ENCODE results near the gene FMO1. TPM values are rescaled to one million over a fixed set of nuclear protein-coding genes. Genes with fewer than 3 reads are reported as not detected.

FMO1 gene
- total and polyA plus RNA-seq, 2 of the 8 experiments (the other 6 are each of a cell fraction or from before 2014, with no cell fraction given): 0.11 TPM; not detected in 1

- H3K23me2 ChIP-seq (ENCODE audit: low read depth, low read length): no peaks in the 10 kb centered on the region
- no peak overlapping the region for H3K4me3 ChIP-seq (ENCODE audit: extremely low read depth in 1 of 4, insufficient read depth in 2 of 4, low read depth in 3 of 4, low read length in 4 of 4)
- H3K27ac ChIP-seq (ENCODE audit: low read depth, low read length): no peak overlapping the region
- no peaks in the 10 kb centered on the region for H3K4me1 ChIP-seq (replicated peaks in 1 of 4; ENCODE audit: control insufficient read depth in 3 of 4, insufficient read depth in 4 of 4, low read length in 3 of 4)
- H3K18ac ChIP-seq (ENCODE audit: extremely low read depth, low read length): no peak overlapping the region
- DNase-seq (ENCODE audit: low read depth in 1 of 2, low spot score in 2 of 2) (no peak), FAIRE-seq (no peak)
- H2BK20ac ChIP-seq (ENCODE audit: low read length): no peak overlapping the region
- CTCF ChIA-PET (ENCODE audit: partially characterized antibody): interaction anchor here (1.0 to 2.9 kb wide), 5 partner anchors 16 to 46 kb away, joined by 3 to 11 read pairs (median 5); partner anchors contain the start of gene FMO1
- H4K8ac ChIP-seq (ENCODE audit: extremely low read depth, insufficient read depth, low read length): no peak overlapping the region
- no peaks in the 10 kb centered on the region for H3K79me2 ChIP-seq (ENCODE audit: control insufficient read depth in 1 of 2, insufficient read depth in 2 of 2, low read length in 2 of 2)
- H2BK5ac ChIP-seq (ENCODE audit: low read depth, low read length): no peak overlapping the region
- H2BK120ac ChIP-seq (replicated peaks; ENCODE audit: low read depth, low read length): no peak overlapping the region
- no peak overlapping the region for H4K91ac ChIP-seq (replicated peaks; ENCODE audit: insufficient read length, low read length)
- no peaks in the 10 kb centered on the region for H4K20me1 ChIP-seq (replicated peaks in 1 of 2; ENCODE audit: control insufficient read depth in 1 of 2, insufficient read depth in 2 of 2, low read length in 2 of 2)
- H2BK12ac ChIP-seq (ENCODE audit: low read depth, low read length): no peak overlapping the region
- no peak overlapping the region for H3K9ac ChIP-seq (replicated peaks in 1 of 4; ENCODE audit: extremely low read depth in 1 of 4, low read depth in 3 of 4, low read length in 3 of 4)
- no peak overlapping the region for H3K56ac ChIP-seq (replicated peaks; ENCODE audit: insufficient read length, low read depth, low read length)
- H3K4ac ChIP-seq (replicated peaks; ENCODE audit: insufficient read length, low read depth, low read length): no peak overlapping the region
- H3K79me1 ChIP-seq (ENCODE audit: low read depth, low read length): no peaks in the 10 kb centered on the region
- H3K36me3 ChIP-seq (ENCODE audit: control insufficient read depth in 2 of 4, insufficient read depth in 4 of 4, low read length in 3 of 4): no peaks in the 10 kb centered on the region
- no peak overlapping the region for H3K23ac ChIP-seq (ENCODE audit: insufficient read length)
- no peaks in the 10 kb centered on the region for H3K27me3 ChIP-seq (replicated peaks in 1 of 4; ENCODE audit: control insufficient read depth in 3 of 4, extremely low read depth in 1 of 4, insufficient read depth in 3 of 4, low read length in 3 of 4)
- H3K14ac ChIP-seq (ENCODE audit: insufficient read length): no peak overlapping the region
- POLR2A ChIA-PET (ENCODE audit: partially characterized antibody): no interaction called here
- no peak overlapping the region for H2BK15ac ChIP-seq (ENCODE audit: low read length)
- no peak overlapping the region for H3K4me2 ChIP-seq (ENCODE audit: insufficient read depth in 1 of 2, low read depth in 2 of 2, low read length in 2 of 2)
- no peak overlapping the region for H4K5ac ChIP-seq (ENCODE audit: insufficient read length, low read depth, low read length)
- WGBS, 2 experiments (ENCODE audit: extremely low coverage in 1 of 2, insufficient coverage in 1 of 2, insufficient read length in 1 of 2, insufficient replicate concordance in 2 of 2, low coverage in 1 of 2, low lambda C conversion rate in 2 of 2, missing lambda C conversion rate in 1 of 2): 71% methylated on average over 4 of the region's 4 CpGs; no CpG with 5 or more reads in 1 of the 2 experiments
- TF ChIP-seq RAD21 (IDR thresholded peaks at IDR 0.05 in 1 of 2, conservative IDR thresholded peaks at IDR 0.05 in 1 of 2; ENCODE audit: low read depth in 2 of 2, low read length in 2 of 2) (peak in 1 of 2 experiments; percentile 28; a peak in 2 of 4 replicates), FOSL1 (IDR thresholded peaks at IDR 0.05; ENCODE audit: insufficient read depth, low read depth, low read length) (no peak)
- TF ChIP-seq, protein P1, sequence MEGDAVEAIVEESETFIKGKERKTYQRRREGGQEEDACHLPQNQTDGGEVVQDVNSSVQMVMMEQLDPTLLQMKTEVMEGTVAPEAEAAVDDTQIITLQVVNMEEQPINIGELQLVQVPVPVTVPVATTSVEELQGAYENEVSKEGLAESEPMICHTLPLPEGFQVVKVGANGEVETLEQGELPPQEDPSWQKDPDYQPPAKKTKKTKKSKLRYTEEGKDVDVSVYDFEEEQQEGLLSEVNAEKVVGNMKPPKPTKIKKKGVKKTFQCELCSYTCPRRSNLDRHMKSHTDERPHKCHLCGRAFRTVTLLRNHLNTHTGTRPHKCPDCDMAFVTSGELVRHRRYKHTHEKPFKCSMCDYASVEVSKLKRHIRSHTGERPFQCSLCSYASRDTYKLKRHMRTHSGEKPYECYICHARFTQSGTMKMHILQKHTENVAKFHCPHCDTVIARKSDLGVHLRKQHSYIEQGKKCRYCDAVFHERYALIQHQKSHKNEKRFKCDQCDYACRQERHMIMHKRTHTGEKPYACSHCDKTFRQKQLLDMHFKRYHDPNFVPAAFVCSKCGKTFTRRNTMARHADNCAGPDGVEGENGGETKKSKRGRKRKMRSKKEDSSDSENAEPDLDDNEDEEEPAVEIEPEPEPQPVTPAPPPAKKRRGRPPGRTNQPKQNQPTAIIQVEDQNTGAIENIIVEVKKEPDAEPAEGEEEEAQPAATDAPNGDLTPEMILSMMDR (IDR thresholded peaks at IDR 0.05; ENCODE audit: control extremely low read depth in 1 of 3, insufficient read depth in 1 of 3, low read depth in 1 of 3, low read length in 3 of 3): peak in 2 of 3 experiments; percentile 25 to 44; a peak in 3 of 4 replicates
- no peak overlapping the region for H2AFZ ChIP-seq (ENCODE audit: low read length)
- H3K9me3 ChIP-seq (ENCODE audit: insufficient read depth in 2 of 2, low read depth in 1 of 2, low read length in 1 of 2): peaks cover 0 to 3% of the 10 kb centered on the region in 2 experiments; a peak in 1 of 4 replicates
- no peak overlapping the region for H2AK5ac ChIP-seq (ENCODE audit: low read depth, low read length)
Observed at GRCh38 chr1:171266930-171267329, 18.6 kb downstream of the FMO1 start.

Measured in H1 (cell line).